Measurements from ENCODE around the gene FRY.

FRY gene

GRCh38 chr13:32311188-32311897 lies 279.8 kb downstream of the FRY start:
- Mint-ChIP-seq H3K4me3 (no peak overlapping the region), H3K9me3 (no peaks in the 10 kb centered on the region), H3K36me3 (ENCODE audit: low read depth) (no peaks in the 10 kb centered on the region), H3K4me1 (peaks cover 4% of the 10 kb centered on the region), H3K27me3 (ENCODE audit: low read depth, poor library complexity) (peaks cover 4% of the 10 kb centered on the region), H3K27ac (no peak overlapping the region)
- no peak for DNase-seq
- TF ChIP-seq, protein P1, sequence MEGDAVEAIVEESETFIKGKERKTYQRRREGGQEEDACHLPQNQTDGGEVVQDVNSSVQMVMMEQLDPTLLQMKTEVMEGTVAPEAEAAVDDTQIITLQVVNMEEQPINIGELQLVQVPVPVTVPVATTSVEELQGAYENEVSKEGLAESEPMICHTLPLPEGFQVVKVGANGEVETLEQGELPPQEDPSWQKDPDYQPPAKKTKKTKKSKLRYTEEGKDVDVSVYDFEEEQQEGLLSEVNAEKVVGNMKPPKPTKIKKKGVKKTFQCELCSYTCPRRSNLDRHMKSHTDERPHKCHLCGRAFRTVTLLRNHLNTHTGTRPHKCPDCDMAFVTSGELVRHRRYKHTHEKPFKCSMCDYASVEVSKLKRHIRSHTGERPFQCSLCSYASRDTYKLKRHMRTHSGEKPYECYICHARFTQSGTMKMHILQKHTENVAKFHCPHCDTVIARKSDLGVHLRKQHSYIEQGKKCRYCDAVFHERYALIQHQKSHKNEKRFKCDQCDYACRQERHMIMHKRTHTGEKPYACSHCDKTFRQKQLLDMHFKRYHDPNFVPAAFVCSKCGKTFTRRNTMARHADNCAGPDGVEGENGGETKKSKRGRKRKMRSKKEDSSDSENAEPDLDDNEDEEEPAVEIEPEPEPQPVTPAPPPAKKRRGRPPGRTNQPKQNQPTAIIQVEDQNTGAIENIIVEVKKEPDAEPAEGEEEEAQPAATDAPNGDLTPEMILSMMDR (IDR thresholded peaks at IDR 0.05) = no peak

- H3K4me3 Mint-ChIP-seq = peak overlapping the region; percentile 91
- no peak for DNase-seq
- peak overlapping the region; percentile 99 for H3K27ac Mint-ChIP-seq
- no peaks in the 10 kb centered on the region for H3K9me3 Mint-ChIP-seq
- peaks cover 4% of the 10 kb centered on the region for H3K4me1 Mint-ChIP-seq
- H3K36me3 Mint-ChIP-seq (ENCODE audit: low read depth) = peaks cover 12% of the 10 kb centered on the region
- H3K27me3 Mint-ChIP-seq (ENCODE audit: low read depth, poor library complexity) = peaks cover 4% of the 10 kb centered on the region
- TF ChIP-seq, protein P1 (IDR thresholded peaks at IDR 0.05) = no peak
Measured at GRCh38 chr13:32314271-32315237, 283.0 kb downstream of the FRY start.

- peaks cover 20% of the 10 kb centered on the region for H3K36me3 Mint-ChIP-seq (ENCODE audit: low read depth)
- TF ChIP-seq, protein P1 (IDR thresholded peaks at IDR 0.05) = no peak
- peak within 1 kb of the TSS; percentile 91 for H3K4me3 Mint-ChIP-seq
- H3K9me3 Mint-ChIP-seq = no peaks in the 10 kb centered on the region
- H3K4me1 Mint-ChIP-seq = peaks cover 4% of the 10 kb centered on the region
- H3K27me3 Mint-ChIP-seq (ENCODE audit: low read depth, poor library complexity) = peaks cover 4% of the 10 kb centered on the region
- H3K27ac Mint-ChIP-seq = peak within 1 kb of the TSS; percentile 99
- peak; percentile 79 for DNase-seq
Measured at GRCh38 chr13:32315238-32316027, 283.9 kb downstream of the FRY start, which contains the start of the genes BRCA2 and ZAR1L. BRCA2 (plus strand) TSS chr13:32315508; CDS start chr13:32316461, 953 bp downstream. ZAR1L (minus strand) TSS chr13:32315363; CDS start chr13:32311925, 3,438 bp downstream.

DNA sequence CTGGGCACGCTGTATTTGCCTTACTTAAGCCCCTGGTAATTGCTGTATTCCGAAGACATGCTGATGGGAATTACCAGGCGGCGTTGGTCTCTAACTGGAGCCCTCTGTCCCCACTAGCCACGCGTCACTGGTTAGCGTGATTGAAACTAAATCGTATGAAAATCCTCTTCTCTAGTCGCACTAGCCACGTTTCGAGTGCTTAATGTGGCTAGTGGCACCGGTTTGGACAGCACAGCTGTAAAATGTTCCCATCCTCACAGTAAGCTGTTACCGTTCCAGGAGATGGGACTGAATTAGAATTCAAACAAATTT lies 284.4 kb downstream of the FRY start:
- H3K4me3 Mint-ChIP-seq = peak overlapping the region; percentile 91

GRCh38 chr13:32316501-32316900 lies 284.9 kb downstream of the FRY start:
- peaks cover 4% of the 10 kb centered on the region for H3K27me3 Mint-ChIP-seq (ENCODE audit: low read depth, poor library complexity)

More for the DNA sequence above, 284.4 kb downstream of the FRY start:
- TF ChIP-seq, protein P1 (IDR thresholded peaks at IDR 0.05) = no peak
- DNase-seq = no peak
- Mint-ChIP-seq H3K27me3 (ENCODE audit: low read depth, poor library complexity) (peaks cover 4% of the 10 kb centered on the region), H3K4me1 (peaks cover 4% of the 10 kb centered on the region), H3K9me3 (no peaks in the 10 kb centered on the region), H3K27ac (peak overlapping the region; percentile 99), H3K36me3 (ENCODE audit: low read depth) (peaks cover 25% of the 10 kb centered on the region)

More at GRCh38 chr13:32316501-32316900, 284.9 kb downstream of the FRY start:
- peaks cover 4% of the 10 kb centered on the region for H3K4me1 Mint-ChIP-seq
- TF ChIP-seq, protein P1 (IDR thresholded peaks at IDR 0.05) = no peak
- DNase-seq = no peak
- H3K4me3 Mint-ChIP-seq = peak overlapping the region; percentile 91
- peaks cover 30% of the 10 kb centered on the region for H3K36me3 Mint-ChIP-seq (ENCODE audit: low read depth)
- no peaks in the 10 kb centered on the region for H3K9me3 Mint-ChIP-seq
- H3K27ac Mint-ChIP-seq = no peak overlapping the region

Measured in nephron progenitor cell (in vitro differentiated cells).